Renal cortical epithelial cell (primary cell): Measurements from ENCODE around the gene MAP4K3. TPM values are rescaled to one million over a fixed set of nuclear protein-coding genes. Genes with fewer than 3 reads are reported as not detected.
"Not testable (repeated sequence)": the region's sequence is repeated elsewhere in the genome, so short reads cannot be mapped to it uniquely, and the experiment has no call there.

Experiments
- DNase-seq: peaks from one replicate; pipeline ENCODE4 v3.0.0-alpha.2; 2011; ENCODE audit warnings: low read depth
- total RNA-seq: library from RNA; depleted of rRNA; stranded (reverse); fragments of >200 nt; gene quantifications from 2 replicates; pipeline ENCODE4 v1.2.3, GENCODE V29; 2014

The MAP4K3 gene
- total RNA-seq, 1 donor from 2014 or later, result 108 TPM

DNA sequence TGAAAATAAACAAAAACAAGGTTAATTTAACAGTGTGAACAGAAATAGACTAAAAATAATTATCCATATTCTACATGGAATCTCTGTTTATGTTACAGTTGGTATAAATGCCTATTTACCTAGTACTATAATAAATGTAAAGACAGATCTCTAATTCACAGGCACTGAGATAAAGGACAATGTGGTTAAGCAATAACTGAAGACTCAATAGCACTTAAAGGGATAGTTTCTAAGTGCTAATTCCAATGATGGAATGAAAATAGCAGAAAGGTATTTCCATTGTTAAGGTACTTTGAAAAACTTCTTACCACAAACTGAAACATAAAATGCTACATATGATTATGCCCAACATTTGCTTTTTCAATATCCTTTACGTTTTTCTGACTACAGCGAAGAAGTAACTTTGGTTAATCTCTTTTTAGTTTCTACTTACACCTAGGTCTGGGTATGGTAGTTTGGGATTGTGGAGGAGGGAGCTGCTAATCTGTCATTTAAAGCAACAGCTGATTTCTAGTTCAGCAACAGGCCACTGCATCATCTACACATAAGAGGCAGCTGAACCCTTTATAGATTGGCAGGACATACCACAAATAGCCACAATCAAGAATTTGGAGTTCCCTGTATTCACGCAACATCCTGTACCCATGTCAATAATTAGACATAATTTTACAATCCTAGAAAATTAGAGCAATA lies 27.2 kb downstream of the MAP4K3 start:
- peak; percentile 34 for DNase-seq

DNA sequence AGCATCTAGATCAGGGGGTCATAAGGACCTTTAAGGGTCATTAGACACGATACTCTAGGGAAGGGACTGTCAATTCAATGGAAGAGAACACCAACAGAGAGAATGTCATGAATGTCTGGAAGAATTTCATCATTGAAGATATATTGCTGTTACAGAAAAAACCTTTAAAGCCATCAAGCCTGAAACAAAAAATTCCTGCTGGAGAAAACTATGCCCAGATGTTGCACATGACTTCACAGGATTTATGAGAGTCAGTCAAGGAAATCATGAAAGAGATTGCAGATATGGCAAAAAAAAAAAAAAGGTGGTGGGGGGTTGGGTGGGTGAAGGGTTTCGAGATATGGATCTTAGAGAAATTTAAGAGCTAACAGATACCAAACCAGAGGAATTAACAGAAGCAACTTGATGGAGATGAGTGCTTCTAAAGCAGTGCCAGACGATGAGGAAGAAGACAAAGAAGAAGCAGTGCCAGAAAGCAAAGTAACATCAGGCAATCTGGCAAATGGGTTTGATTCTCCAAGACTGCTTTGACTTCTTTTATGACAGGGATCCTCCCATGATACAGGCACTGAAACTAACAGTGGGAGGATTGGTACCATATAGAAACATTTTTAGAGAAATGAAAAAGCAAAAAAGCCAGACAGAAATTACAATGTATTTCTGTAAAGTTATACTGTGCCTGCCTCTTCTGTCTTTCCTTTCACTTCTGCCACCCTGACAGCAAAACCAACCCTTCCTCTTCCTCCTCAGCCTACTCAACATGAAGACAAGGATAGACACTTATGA lies 28.5 kb downstream of the MAP4K3 start:
- DNase-seq, result peak; percentile 67

DNA sequence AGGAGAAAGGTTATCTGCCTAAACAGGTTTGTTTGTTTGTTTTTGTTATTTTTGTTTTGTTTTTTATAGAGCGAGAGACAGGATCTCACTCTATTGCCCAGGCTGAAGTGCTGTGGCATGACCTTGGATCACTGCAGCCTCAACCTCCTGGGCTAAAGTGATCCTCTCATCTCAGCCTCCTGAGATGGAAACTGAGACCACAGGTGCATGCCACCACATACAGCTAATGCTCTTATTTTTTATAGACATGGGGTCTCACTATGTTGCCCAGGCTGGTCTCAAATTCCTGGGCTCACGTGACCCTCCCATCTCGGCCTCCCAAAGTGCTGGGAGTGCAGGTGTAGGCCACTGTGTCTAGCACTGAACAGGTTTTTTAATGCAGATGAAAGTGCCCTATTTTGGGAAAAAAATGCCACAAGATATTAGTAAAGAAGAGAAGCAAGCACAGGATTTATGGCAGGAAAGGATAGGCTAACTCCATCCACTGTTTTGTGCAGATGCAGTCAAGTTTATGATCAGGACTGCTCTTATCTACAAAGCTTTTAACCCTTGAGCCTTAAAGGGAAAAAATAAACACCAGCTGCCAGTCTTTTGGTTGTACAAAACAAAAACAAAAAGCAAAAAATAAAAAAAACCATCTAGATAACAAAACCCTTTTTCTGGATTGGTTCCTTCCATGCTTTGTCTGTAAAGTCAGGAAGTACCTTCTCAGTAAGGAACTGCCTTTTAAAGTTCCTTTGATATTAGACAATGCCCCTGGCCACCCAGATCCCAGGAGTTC lies 29.4 kb downstream of the MAP4K3 start:
- DNase-seq, result no peak

DNA sequence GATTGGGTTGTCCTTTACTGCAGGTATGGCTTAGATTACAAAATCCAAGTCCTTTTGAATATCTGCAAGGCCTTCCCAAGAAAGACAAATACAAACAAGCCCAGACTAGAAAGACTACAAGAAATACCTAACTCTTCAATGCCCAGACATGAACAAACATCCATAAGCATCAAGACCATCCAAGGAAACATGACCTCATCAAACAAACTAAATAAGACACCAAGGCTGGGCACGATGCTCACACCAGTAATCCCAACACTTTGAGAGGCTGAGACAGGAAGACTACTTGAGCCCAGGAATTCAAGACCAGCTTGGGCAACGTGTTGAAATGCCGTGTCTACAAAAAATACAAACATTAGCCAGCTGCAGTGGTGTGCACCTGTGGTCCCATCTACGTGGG lies 31.7 kb downstream of the MAP4K3 start:
- no peak for DNase-seq

DNA sequence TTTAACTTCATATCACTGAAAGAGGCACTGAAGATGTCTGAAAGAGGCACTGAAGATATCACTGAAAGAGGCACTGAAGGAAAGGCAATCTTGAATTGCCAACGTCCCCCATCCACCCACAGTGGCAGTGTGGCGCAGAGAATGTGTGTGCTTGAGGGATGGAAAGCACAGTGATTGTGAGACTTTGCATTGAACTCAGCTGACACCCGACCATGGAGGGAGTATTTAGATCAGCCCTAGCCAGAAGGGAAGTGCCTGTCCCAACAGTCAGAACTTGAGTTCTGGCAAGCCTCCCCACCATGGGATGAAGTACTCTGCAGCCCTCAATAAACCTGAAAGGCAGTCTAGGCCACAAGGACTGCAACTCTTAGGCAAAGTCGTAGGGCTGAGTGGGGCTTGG lies 33.8 kb downstream of the MAP4K3 start:
- no peak for DNase-seq

DNA sequence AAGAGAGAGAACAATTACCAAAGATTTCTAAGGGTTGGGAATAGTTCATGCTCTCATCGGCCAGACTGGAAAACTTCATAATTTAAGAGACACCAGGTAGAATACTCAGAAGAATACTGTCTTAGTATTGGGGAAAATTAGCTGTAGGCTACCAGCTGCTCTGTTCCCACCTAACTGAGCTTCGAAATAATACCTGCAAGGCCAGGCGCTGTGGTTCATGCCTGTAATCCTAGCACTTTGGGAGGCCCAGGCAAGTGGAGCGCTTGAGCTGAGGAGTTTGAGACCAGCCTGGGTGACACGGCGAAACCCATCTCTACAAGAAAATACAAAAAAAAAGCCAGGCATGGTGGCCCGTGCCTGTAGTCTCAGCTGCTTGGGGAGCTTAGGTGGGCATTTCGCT lies 35.8 kb downstream of the MAP4K3 start:
- no peak for DNase-seq

DNA sequence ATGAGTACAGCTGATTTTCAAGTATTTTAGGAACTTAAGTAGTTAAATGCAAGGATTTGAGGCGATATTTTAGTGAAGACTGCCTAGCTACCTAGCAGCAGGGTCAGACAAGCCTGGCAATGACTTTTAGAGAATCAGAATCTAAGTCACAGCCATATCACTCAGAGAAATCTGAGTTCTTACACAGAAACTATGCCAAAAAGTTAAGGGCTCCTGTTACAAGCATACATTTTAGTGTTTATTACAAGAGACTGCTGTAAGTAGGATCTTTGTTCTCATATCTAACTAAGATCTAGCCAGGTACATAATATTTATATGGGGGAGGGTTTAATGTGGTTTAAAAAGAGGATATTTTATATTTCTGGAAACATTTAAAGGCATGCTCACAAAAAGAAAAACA lies 37.5 kb downstream of the MAP4K3 start:
- DNase-seq, result no peak

DNA sequence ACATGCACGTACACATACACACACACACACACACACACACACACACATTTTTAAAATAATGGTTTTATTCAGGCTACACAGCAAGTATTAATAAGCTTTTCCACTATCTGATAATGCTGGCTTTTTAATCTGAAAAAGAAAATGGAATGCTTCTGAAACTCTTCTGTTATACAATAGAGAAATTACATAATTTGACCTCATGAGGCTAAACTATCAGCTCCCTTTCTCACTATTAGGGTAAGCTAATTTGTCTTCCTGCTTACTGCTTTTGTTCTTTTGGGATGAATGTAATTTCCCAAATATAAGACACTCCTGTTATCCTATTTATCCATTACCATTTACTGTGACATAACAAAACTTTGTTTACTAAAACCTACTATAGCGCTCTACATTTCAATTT lies 41.8 kb downstream of the MAP4K3 start:
- no peak for DNase-seq

DNA sequence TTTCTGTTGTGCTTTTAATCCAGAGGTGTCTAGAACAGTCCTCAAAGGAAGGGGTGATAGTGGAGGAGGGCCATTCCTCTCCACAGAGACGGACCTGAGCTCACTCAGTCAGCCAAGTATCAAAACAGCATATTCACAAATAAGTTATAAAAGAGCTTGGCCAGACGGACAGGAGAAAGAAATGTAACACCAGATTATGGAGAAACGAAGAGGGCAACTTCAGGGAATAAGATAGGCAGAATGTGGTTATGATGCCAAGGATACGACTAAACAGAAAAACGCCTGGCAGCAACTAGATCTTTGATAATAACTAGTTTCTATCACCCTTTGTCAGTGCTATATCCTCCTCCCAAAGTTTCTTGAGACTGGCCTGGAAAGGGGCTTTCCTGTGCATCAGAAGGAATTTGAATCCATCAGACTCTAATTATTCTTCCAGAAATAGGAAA lies 42.5 kb downstream of the MAP4K3 start:
- no peak for DNase-seq

DNA sequence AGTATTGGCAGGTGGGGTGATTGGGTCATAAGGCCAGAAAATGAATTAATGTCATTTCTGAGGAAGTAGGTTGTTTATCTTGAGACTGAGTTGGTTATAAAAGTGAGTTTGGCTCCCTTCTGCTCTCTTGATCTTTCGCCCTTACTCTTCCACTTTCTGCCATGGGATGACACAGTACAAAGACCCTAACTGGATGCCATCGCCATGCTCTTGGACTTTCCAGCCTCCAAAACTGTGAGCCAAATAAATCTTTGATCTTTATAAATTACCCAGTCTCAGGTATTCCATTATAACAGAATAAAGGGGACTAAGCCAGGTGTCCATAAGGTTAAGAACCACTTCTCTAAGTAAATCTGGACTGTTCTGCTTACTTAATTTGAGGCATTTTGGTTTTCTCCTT lies 44.4 kb downstream of the MAP4K3 start:
- DNase-seq, result no peak

DNA sequence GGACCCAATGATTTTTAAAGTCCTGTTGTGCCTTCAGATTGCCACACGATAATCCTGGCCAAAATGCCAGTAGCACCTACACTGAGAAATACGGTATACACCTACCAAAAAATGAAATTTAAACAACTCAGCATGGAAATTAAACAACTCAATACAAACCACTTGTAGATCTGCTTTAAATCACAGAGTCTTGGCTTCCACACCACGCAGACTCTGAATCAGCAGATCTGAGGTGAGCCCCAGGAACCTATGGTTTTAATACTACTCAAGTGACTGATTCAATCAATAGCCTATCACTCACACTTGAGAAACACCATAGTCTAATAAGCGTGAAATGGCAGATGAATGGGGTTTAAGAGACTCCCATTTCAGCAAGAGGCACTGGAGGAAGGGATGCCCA lies 46.9 kb downstream of the MAP4K3 start:
- no peak for DNase-seq

DNA sequence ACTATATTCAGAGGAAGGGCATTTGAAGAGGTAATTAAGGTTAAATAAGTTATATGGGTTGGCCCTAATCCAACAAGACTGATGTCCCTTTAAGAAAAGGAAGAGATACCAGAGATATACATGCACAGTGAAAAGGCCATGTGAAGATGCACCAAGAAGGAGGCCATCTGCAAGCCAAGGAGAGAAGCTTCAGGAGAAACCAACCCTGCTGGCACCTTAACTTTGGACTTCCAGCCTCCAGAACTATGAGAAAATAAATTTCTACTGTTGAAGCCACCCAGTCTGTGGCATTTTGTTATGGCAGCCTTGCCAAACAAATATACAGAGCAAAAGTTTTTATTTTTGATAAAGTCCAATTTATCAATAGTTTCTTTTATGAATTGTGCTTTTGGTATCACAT lies 51.0 kb downstream of the MAP4K3 start:
- DNase-seq, result no peak

DNA sequence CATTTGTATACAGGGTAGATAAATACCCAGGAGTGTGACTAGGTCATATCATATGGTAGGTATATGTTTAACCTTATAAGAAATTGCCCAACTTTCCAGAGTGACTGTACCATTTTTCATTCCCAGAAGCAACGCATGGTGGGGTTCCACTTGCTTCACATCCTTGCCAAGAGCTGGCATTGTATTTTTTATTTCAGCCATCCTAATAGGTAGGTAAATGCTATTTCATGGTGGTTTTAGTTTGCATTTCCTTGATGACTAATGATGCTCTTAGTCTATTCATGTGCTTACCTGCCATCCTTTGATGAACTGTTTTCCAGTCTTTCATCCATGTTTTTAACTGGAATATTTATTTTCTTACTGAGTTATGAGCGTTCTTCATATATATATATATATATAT lies 51.9 kb downstream of the MAP4K3 start:
- no peak for DNase-seq

DNA sequence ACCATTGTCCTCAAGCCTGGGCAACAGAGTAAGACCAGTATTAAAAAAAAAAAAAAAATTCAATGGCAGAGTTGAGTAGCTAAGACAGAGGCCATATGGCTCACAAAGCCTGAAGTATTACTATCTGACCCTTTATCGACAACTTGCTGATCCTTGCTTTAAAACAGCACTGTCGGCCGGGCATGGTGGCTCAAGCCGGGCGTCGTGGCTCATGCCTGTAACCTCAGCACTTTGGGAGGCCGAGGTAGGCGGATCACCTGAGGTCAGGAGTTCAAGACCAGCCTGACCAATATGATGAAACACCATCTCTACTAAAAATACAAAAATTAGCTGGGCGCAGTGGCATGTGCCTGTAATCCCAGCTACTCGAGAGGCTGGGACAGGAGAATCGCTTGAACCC lies 53.0 kb downstream of the MAP4K3 start:
- DNase-seq, result not testable (repeated sequence)

DNA sequence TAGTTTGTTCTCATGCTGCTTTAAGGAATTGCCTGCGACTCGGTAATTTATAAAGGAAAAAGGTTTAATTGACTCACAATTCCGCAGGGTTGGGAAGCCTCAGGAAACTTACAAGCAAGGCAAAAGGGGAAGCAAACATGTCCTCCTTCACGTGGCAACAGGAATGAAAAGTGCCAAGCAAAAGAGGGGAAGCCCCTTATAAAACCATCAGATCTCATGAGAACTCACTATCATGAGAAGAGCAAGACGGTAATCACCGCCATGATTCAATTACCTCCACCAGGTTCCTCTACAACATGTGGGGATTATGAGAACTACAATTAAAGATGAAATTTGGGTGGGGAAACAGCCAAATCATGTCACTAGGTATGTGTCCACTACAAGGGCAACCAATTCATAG lies 53.9 kb downstream of the MAP4K3 start:
- no peak for DNase-seq

DNA sequence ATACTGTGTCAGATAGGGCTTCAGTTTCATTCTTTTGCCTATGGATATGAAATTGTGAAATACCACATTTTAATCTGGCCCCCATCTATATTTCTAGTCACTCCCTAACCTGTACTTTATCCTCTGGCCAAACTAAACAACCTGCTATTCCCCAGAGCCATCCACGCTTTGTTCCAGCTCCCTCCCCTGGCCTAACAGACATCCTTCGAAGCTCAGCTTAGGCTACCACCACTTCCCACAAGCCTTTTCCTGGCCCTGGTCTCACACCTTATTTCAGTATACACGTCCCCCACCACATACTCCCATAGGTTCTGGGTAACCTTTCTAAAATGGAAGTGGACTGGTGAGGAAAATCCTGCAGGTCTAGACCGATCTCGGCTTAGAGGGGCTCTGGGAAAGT lies 55.4 kb downstream of the MAP4K3 start:
- DNase-seq, result no peak

DNA sequence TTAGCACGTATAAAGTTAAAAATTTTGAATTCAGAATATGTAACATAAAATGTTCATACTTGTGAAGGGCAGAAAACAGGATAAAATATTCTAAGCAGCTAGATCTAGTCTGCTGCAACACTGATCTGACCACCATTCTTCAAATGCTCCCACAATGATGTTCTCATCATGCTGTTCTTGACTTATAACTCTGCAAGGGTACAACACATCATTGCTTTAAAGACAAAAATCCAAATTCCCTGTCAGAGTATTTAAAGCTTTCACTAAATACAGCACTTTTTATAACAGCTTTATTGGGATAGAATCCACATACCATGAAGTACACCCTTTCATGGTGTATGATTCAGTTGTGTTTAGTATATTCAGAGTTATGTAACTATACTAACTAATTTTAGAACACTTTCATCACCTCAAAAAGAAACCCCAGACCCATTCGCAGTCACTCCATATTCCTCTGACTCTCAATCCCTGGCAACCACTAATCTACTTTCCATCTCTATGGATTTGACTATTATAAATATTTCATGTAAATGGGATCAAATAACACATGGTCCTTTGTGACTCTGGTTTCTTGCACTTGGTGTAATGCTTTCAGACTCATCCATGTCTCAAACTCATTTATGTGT lies 56.4 kb downstream of the MAP4K3 start:
- peak; percentile 39 for DNase-seq

DNA sequence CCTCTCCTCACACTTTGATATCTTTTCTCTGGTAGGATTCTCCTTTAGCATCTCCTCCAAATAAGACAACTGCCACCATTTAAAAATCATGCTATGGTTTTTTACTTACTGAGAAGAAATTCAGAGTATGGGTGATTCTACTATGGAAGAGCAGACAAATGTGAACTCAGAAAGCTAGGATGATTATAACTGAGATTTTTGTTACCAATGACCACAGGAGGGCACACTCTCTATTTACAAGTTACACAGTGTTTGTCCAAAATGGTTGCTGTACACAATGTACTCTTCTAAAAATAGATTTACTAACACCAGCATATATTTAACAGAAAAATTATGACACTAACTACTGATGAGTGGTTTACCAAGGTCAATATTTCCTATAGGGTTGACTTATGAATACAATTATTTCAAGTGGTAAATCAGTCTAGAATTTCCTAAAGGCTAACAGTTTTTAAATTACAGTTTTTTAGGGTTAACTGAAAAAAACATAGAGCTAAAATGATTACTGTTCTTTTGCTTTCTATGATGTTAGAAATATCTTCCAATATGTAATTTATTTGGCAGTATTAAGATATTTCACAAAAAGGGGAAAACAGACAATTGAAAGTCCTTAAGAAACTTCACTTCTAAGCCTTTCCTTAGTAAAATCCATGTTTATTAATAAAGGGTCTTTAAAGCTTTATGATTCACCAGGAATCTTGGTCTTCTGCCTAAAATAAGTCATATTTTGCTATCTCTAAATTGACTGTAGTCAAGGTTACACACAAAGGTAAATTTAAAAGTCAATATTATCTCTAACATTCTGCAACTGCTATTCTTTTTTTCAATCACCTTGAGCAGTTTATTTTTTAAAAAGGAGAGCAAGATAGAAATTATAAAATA lies 57.2 kb downstream of the MAP4K3 start:
- peak; percentile 77 for DNase-seq

DNA sequence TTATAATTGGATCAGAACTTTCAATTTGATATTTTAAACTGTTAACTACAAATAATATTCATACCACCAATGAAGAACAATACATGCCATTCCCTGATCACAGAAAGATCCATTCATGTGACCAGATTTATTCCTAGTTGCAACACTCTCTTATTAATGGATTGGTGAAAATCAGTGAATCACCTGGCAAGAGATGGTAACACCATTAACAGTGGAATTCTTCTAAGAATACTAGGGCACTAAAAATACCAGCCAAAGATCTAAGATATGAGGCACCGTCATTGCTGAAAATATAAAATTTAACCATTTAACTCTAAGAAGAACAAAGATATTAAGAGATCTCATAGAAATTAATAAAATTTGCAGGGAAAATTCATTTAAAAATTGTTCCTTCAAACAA lies 58.1 kb downstream of the MAP4K3 start:
- DNase-seq, result peak; percentile 54

DNA sequence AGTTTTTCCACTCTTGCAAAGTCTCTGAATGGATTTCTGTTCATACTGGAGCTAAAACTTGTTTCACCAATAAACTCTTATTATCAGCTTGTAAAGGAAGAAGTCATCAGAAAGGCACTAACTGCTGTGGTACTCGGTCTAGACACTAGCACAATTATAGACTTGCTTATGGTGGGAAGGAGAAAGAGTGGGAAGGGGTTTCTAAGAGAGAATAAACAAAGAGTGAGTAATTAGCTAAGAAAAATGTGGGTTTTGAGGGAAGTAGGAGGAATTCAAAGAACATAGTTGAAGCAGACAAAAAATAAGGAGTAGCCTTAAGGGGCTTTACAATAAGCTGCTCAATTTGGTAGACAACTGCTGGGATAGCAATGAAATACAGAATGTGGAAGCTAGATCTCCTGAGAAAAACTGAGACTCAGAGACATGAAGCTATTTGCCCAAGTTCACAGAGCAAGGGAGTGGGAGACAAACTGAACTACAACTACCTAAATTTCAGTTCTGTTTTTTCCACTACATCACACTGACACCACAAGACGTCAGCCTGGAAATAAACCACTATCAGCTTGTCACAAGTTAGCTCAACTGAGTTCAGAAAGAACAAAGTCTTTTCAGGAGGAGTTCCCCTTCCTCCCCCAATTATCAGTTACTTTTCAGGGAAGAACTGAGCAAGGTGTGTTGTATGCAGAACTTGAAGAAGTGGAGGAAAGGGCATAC lies 59.7 kb downstream of the MAP4K3 start:
- DNase-seq, result no peak

DNA sequence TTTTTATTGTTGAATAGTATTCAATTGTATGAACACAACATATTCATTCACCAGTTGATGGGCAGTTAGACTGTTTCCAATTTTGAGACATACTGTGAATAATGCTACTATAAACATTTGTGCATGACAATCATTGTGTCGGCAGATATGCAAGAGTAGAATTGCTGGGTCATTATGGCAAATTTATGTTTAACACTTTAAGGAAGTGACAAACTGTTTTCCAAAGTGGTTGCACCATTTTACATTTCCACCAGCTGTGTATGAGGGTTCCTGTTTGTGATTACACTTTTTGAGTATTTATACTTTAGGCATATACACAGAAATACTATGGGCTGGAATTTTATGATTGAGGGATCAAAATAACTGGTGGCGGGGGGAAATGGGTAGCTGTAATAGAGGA lies 61.2 kb downstream of the MAP4K3 start:
- no peak for DNase-seq
